Right lobe of liver (tissue), 4 donors: ENCODE measurements around the gene ADORA3.

Experiments
- CTCF ChIP-seq, 4 donors: fragments of 200-600 bp in 3 of 4; fragments of 450-650 bp in 1 of 4; IDR thresholded peaks; one replicate each; pipeline versions ENCODE4 v1.5.1 to v1.8.0; 2016 to 2022; ENCODE audit warnings: antibody characterized with exemption in 4 of 4, mild to moderate bottlenecking in 2 of 4
- POLR2A ChIP-seq: fragments of 450-650 bp; IDR thresholded peaks from one replicate; pipeline ENCODE4 v1.6.1; 2017; ENCODE audit warnings: antibody characterized with exemption, mild to moderate bottlenecking
- donor health status: DM: no; HTN: no; CAD: no.
- donor health status: DM: no; HTN: no; CAD: no.
- donor health status: DM: no; HTN: yes; CAD: no.

DNA sequence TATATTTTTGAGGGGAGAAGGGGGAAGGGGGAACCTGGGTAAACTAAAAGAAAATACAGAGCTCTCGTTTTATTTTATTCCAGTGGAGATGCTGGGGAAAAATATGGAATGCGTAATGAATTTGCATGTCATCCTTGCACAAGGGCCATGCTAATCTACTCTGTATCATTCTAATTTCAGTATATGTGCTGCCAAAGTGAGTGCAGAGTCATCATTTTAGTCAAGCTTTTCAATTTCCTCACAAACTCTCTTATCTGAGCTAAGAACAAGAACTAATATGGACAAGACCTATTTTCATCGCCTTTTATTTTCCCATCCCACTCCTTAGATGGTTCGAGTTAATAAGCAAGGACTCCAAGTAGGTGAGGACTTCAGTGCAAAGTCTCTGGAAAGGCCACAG lies 13.2 kb downstream of the ADORA3 start:
- TF ChIP-seq CTCF (IDR thresholded peaks at IDR 0.05), result no peak
- TF ChIP-seq POLR2A, result no peak
